Measurements from ENCODE around the gene C2orf76.

DNA sequence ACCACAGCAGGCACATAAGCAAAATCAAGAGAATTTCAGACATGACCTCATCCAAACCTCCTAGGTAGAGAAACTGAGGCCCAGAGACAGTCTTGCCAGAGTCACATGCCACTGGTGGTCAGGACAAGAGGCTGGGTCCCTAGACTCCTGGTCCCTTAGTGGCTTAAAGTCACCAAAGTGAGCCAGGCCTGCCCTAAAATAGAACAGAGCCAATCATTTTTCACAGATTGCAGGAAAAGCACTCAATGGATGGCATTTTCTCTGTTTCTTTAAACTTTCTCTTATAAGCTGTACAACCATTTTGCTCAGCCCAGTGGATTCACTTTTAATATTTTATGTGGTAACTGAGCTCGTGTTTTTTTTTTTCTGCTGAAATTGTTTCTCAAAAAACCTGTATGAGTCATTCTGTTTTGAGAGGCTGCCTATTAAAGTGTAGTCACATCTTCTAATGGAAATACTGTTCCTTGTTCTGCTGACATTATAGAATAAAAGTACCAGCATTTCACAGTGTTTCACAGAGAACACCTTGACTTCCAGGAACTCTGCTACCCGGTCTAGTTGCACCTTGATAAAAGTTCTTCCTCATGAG is 113.4 kb downstream of the C2orf76 start:
- TF ChIP-seq EZH2phosphoT487 (IDR thresholded peaks at IDR 0.05; ENCODE audit: low read depth, severe bottlenecking, unreplicated experiment) (no peak), EZH2 (IDR thresholded peaks at IDR 0.05; ENCODE audit: borderline replicate concordance) (no peak)
- TF ChIP-seq, protein P1, sequence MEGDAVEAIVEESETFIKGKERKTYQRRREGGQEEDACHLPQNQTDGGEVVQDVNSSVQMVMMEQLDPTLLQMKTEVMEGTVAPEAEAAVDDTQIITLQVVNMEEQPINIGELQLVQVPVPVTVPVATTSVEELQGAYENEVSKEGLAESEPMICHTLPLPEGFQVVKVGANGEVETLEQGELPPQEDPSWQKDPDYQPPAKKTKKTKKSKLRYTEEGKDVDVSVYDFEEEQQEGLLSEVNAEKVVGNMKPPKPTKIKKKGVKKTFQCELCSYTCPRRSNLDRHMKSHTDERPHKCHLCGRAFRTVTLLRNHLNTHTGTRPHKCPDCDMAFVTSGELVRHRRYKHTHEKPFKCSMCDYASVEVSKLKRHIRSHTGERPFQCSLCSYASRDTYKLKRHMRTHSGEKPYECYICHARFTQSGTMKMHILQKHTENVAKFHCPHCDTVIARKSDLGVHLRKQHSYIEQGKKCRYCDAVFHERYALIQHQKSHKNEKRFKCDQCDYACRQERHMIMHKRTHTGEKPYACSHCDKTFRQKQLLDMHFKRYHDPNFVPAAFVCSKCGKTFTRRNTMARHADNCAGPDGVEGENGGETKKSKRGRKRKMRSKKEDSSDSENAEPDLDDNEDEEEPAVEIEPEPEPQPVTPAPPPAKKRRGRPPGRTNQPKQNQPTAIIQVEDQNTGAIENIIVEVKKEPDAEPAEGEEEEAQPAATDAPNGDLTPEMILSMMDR (IDR thresholded peaks at IDR 0.05; ENCODE audit: poor library complexity): no peak

Measured in hepatocyte (in vitro differentiated cells).